ENCODE measurements around the gene HNRNPA2B1.
"Not testable (repeated sequence)": the region's sequence is repeated elsewhere in the genome, so short reads cannot be mapped to it uniquely, and the experiment has no call there.

Gene HNRNPA2B1

DNA sequence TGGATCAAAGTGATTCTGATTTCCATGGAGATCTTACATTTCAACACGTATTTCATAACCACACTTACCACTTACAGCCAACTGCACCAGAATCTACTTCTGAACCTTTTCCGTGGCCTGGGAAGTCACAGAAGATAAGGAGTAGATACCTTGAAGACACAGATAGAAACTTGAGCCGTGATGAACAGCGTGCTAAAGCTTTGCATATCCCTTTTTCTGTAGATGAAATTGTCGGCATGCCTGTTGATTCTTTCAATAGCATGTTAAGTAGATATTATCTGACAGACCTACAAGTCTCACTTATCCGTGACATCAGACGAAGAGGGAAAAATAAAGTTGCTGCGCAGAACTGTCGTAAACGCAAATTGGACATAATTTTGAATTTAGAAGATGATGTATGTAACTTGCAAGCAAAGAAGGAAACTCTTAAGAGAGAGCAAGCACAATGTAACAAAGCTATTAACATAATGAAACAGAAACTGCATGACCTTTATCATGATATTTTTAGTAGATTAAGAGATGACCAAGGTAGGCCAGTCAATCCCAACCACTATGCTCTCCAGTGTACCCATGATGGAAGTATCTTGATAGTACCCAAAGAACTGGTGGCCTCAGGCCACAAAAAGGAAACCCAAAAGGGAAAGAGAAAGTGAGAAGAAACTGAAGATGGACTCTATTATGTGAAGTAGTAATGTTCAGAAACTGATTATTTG is 15.3 kb downstream of the HNRNPA2B1 start:
- DNase-seq (ENCODE audit: low read depth in 2 of 2): no peak

GRCh38 chr7:26184281-26185101 is 16.1 kb downstream of the HNRNPA2B1 start:
- not testable (repeated sequence) for DNase-seq (ENCODE audit: low read depth in 2 of 2)

DNA sequence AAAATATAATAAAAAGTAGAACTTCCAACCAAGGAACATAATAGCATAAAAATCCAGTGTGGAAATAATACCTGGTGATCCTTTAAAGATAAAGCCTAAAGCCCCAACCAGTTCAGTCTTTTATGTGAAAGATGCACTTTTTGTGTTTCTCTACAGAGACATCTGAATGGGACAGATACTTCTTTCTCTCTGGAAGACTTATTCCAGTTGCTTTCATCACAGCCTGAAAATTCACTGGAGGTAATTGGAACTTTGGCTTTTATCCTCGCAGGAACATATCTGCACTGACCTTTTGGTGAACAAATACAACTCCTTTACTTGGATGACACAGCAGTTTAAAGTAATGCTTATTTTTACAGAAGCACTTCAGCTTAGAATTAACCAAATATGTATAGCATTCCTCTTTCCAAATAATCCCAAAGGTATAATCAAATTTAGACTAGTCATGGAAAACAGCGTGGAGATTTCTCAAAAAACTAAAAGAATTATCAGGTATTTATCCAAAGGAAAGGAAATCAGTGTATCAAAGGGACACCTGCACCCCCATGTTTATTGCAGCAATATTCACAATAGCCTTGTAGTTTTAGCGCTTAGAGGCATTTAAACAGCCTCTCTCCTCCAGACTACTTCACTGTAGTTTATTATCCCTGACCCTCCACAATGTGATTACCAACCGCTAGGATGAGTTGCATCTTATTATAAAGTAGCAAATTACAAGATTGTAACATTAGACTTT is 16.8 kb downstream of the HNRNPA2B1 start:
- no peak for DNase-seq (ENCODE audit: low read depth in 2 of 2)

GRCh38 chr7:26182706-26183105 is 17.8 kb downstream of the HNRNPA2B1 start:
- DNase-seq (ENCODE audit: low read depth in 2 of 2): no peak

DNA sequence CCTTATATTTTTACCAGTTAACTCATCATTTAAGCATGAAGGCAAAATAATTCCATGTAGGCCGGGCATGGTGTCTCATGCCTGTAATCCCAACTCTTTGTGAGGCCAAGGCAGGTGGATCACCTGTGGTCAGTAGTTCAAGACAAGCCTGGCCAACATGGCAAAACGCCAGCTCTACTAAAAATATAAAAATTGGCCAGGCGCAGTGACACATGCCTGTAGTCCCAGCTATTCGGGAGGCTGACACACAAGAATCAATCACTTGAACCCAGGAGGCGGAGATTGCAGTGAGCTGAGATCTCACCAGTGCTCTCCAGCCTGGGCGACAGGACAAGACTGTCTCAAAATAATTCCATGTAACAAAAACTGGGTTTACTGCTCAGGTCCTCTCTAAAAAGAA is 18.3 kb downstream of the HNRNPA2B1 start:
- no peak for DNase-seq (ENCODE audit: low read depth in 2 of 2)

GRCh38 chr7:26181474-26182227 is 18.9 kb downstream of the HNRNPA2B1 start:
- no peak for DNase-seq (ENCODE audit: low read depth in 2 of 2)

GRCh38 chr7:26180792-26181198 is 19.8 kb downstream of the HNRNPA2B1 start:
- no peak for DNase-seq (ENCODE audit: low read depth in 2 of 2)

DNA sequence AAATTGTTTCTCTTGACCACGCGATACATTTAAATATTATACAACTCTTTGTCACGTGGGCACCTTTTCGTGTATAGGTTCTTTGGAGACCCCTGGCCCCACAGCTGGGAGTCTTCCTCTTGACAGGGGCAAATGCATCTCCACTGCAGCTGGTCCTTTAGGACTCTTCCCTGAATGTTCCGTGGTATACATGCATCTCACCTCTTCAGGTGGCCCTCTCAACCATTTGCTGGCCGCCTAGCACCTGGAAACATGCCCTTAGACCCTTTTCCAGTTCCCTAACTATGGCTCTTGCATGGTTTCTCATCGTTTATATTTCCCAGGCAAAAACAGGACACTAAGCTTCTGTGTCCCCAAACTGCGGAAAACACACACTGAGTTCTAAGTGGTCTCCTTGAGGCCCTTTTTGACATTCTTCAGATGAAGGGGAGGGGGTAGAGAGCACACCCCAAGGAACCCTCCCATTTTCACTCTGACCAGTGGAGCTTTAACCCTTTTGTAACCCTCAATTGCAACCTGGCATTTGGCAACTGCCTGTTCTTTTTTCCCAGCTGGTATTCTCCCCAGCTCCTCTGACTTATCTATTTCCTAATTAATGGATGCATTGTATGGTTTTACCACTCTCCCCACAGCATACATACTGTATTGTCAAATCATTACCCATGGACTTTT is 20.6 kb downstream of the HNRNPA2B1 start:
- DNase-seq (ENCODE audit: low read depth in 2 of 2): no peak

DNA sequence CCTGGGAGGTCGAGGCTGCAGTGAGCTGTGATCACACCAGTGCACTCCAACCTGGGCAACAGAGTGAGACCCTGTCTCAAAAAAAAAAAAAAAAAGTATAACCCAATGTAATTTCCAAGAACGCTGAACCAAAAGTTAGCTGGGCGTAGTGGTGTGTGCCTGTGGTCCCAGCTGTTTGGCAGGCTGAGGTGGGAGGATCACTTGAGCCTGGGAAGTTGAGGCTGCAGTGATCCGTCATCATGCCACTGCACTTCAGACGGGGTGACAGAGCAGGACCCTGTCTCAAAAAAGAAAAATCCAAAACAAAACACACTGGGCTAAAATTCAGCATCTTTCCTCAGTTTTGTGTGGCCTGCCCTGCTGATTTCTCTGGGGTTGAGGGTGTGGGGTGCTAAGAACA is 21.1 kb downstream of the HNRNPA2B1 start:
- DNase-seq (ENCODE audit: low read depth in 2 of 2): no peak

DNA sequence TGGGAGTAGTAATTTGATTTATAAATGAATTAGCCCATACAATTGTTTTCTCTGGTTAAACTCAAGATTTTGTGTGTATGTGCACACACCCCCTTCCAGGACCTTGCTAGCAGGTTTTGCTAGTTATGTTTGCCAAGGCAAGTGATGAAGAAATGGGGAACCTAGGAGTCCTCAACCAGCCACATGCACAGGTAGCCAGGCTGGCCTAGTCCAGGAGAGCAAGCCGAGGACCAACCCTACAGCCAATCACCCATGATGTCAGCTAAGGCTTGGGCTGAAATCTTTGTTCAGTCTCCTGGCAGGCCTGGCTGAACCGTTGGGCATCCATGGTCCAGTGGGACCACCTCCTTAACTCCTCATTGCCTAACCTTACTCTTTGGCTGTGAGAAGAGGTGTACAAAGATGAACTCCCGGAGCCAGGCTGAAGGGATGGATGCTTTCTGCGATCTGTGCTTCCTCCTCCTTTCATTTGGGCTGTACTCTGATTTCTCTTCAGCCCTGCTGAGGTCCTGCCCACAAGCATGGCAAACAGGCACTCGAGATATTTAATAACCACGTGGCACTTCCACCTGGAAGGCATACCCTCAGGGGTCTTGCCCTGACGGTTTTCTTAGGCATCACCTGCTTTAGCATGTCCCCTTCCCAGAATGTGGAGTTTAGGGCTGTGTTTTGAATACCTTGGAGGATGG is 22.1 kb downstream of the HNRNPA2B1 start:
- no peak for DNase-seq (ENCODE audit: low read depth in 2 of 2)

DNA sequence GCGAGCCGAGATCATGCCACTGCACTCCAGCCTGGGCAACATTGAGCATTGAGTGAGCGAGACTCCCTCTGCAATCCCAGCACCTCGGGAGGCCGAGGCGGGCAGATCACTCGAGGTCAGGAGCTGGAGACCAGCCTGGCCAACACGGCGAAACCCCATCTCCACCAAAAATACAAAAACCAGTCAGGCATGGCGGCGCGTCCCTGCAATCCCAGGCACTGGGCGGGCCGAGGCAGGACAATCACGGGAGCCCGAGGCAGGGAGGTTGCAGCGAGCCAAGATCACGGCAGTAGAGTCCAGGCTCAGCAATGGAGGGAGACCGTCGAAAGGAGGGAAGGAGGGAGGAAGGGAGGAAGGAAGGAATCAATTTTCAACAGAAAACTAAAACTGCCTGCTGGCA is 23.3 kb downstream of the HNRNPA2B1 start:
- DNase-seq (ENCODE audit: low read depth in 2 of 2): not testable (repeated sequence)

- DNase-seq (ENCODE audit: low read depth in 2 of 2): not testable (repeated sequence)
Observed at GRCh38 chr7:26176696-26177095, 23.9 kb downstream of the HNRNPA2B1 start.

DNA sequence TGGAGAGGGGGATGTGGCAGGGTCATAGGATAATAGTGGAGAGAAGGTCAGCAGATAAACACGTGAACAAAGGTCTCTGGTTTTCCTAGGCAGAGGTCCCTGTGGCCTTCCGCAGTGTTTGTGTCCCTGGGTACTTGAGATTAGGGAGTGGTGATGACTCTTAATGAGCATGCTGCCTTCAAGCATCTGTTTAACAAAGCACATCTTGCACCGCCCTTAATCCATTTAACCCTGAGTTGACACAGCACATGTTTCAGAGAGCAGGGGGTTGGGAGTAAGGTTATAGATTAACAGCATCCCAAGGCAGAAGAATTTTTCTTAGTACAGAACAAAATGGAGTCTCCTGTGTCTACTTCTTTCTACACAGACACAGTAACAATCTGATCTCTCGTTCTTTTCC is 24.6 kb downstream of the HNRNPA2B1 start:
- not testable (repeated sequence) for DNase-seq (ENCODE audit: low read depth in 2 of 2)

DNA sequence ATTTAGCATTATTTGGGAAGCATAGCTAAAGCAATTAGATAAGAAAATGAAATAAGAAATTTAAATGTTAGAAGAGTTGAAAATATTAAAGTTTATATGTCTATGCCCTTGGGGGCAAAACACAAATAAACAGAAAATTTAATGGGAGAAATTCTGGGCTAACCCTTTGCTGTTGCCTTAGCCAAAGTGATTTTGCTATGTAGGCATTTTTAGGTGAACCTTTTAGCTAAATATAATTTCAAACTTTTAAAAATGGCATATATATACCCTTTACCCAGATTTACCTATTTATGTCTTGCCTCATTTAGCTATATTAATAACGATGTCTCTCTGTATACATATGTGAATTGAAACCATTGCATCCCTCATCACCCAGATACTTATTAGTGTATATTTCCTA is 28.5 kb downstream of the HNRNPA2B1 start:
- DNase-seq (ENCODE audit: low read depth in 2 of 2): no peak

DNA sequence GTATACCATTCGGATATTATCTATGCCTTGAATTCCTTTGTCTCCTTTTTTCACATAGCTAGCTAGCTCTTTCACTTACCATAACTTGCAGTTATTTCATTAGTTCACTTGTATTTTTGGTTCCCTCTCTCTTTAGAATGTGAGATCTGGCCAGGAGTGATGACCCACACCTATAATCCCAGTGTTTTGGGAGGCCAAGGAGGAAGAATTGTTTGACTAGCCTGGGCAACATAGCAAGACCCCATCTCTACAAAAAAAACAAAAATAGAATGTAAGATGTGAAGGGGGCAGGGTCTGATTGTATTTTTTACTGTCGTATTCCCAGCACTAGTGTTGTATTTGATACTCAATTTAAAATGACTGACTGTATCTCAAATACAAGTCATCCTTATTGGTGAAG is 28.9 kb downstream of the HNRNPA2B1 start:
- DNase-seq (ENCODE audit: low read depth in 2 of 2): no peak

- no peak for DNase-seq (ENCODE audit: low read depth in 2 of 2)
Observed at GRCh38 chr7:26170663-26171062, 29.9 kb downstream of the HNRNPA2B1 start.

DNA sequence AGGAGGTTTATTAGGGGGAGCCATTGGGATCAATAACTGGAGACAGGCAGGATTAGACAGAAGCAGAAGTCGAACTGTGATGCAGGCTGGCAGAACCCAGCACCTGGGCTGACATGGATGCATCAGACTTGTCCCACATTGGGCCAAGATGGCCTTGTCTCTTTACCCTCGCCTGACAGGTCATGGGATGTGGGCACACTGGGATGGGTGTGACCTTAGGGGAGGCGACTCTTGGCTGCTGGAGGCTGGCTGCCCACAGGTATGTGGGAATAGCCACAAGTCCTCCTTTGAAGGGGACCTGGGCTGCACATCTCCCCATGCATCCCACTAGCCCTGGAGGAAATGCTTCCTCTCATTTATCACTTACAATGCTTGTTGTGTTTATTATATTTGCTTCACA is 31.3 kb downstream of the HNRNPA2B1 start:
- no peak for DNase-seq (ENCODE audit: low read depth in 2 of 2)

DNA sequence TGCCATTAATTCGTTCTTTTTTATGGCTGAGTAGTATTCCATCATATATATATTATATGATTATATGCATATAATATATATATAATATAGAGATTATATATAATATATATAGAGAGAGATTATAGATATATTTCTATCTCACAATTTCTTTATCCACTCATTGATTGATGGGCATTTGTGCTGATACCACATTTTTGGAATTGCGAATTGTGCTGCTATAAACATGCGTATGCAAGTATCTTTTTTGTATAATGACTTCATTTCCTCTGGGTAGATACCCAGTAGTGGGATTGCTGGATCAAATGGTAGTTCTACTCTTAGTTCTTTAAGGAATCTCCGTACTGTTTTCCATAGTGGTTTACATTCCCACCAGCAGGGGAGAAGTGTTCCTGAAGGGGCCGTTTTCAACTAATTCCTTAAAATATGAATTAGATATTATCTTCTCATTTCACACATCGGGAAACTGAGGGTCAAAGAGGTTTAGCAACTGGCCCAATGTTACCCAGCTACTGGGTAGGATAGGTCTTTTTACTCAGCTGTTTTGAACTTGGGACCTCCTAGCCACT is 32.0 kb downstream of the HNRNPA2B1 start:
- no peak for DNase-seq (ENCODE audit: low read depth in 2 of 2)

- no peak for DNase-seq (ENCODE audit: low read depth in 2 of 2)
Observed at GRCh38 chr7:26167303-26167934, 33.1 kb downstream of the HNRNPA2B1 start.
